Activated naive CD8-positive, alpha-beta T cell treated with anti-CD3 and anti-CD28 coated beads, Interleukin-2, amount 10 ng/mL, durations not matched to agents 7 days and 5 days (primary cell): Measurements from ENCODE around the gene KRTAP10-9. TPM values are rescaled to one million over a fixed set of nuclear protein-coding genes. Genes with fewer than 3 reads are reported as not detected.
"Not testable (repeated sequence)": the region's sequence is repeated elsewhere in the genome, so short reads cannot be mapped to it uniquely, and the experiment has no call there.

ENCODE experiments used
- ATAC-seq: fragments of 150-1000 bp; cut with Tn5 transposase; one replicate; pipeline ENCODE4 v1.10.0; 2021; ENCODE audit warnings: low read depth, moderate library complexity
- POLR2A ChIA-PET: fragments of 350-600 bp; sonication (Branson Sonifier 250); formaldehyde crosslinking; loops from one replicate; lab custom pipeline; 2021; ENCODE audit warnings: antibody characterized with exemption; lab: Charles Lee
- DNase-seq: peaks from one replicate; pipeline ENCODE4 v3.0.0; 2021
- H3K27ac Mint-ChIP-seq: one replicate; pipeline ENCODE4 v1.8.0; 2022; ENCODE audit warnings: mild to moderate bottlenecking, mixed read lengths
- H3K27me3 Mint-ChIP-seq: one replicate; pipeline ENCODE4 v1.8.0; 2022; ENCODE audit warnings: mild to moderate bottlenecking, moderate library complexity, mixed read lengths
- H3K36me3 Mint-ChIP-seq: one replicate; pipeline ENCODE4 v1.8.0; 2021; ENCODE audit warnings: mild to moderate bottlenecking, mixed read lengths
- H3K4me1 Mint-ChIP-seq: one replicate; pipeline ENCODE4 v1.8.0; 2021; ENCODE audit warnings: mixed read lengths
- H3K4me3 Mint-ChIP-seq: one replicate; pipeline ENCODE4 v1.8.0; 2022; ENCODE audit warnings: mild to moderate bottlenecking, moderate library complexity, mixed read lengths
- H3K9me3 Mint-ChIP-seq: one replicate; pipeline ENCODE4 v1.8.0; 2021; ENCODE audit warnings: mixed read lengths
- total RNA-seq, 2 experiments: library from RNA; stranded (reverse); gene quantifications; one replicate each; pipeline ENCODE4 v1.2.3, GENCODE V29; 2021

Gene KRTAP10-9, protein sequence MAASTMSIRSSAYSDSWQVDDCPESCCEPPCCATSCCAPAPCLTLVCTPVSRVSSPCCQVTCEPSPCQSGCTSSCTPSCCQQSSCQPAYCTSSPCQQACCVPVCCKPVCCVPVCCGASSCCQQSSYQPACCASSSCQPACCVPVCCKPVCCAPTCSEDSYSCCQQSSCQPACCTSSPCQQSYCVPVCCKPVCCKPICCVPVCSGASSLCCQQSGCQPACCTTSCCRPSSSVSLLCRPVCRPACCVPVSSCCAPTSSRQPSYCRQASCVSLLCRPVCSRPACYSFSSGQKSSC
- not detected for total RNA-seq

DNA sequence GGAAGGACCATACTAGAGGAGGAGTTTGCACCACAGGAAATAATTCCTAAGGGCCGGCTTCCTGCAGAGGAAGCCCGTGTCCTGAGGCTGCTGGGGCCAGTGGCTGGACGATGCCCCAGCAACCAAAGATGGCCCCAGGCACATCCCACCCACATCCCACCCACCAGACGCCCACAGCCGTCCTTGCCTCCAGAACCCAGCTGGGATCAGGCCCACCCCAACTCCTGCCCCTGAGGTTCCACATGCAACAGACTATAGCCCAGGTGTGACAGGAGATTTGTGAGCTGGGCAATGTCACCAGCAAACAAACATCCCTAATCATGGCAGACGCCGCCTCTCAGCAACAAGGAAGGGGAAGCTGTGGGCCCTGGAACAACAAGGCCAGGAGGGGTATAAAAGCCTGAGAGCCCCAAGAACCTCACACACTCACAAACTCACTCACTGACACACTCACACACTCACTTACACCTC is at the start of gene KRTAP10-9:
TSS of gene KRTAP10-9 (plus strand) at position 421 of the 471 bp plus-strand sequence. CDS start 79 bp downstream, outside the sequence.
- no peaks in the 10 kb centered on the region for H3K27me3 Mint-ChIP-seq
- H3K4me1 Mint-ChIP-seq, result peaks cover 8% of the 10 kb centered on the region

DNA sequence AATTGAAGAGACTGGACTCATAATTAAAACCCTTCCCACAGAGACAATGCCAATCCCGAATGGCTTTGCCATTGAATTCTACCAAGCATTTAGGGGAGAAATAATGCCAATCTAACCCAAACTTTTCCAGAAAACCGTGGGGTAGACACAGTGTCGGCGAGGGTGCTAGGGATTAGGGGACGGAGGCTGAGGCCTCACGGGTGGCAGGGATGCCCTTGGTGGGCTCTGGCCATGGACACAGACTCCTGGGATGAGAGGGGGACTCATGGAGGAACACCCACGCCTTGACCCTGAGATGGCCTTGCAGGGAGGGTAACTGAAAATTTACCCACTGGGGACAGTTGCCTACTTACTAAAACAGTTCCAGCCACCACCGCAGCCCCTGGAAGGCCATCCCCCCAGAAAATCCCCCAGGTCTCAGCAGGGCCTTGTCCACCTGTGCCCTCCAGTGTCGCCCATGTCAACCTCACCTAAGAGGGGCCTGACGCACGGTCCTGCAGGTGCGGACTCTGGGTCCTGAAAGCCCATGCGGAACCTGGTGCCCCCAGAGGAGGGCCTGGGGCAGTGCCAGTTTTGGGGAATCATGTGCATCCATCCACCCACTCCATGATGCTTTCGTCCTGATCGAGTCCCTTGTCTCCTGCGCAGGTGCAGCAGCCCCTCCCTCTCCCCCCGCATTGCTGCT is 48.4 kb upstream of the KRTAP10-9 start:
- Mint-ChIP-seq H3K27ac (no peak overlapping the region), H3K9me3 (peaks cover 31% of the 10 kb centered on the region), H3K4me3 (no peak overlapping the region), H3K27me3 (peaks cover 7% of the 10 kb centered on the region), H3K36me3 (peaks cover 2% of the 10 kb centered on the region), H3K4me1 (no peaks in the 10 kb centered on the region)
- ATAC-seq, result no peak
- DNase-seq, result no peak
- POLR2A ChIA-PET, result no interaction called here

More for the DNA sequence above, at the start of gene KRTAP10-9:
- DNase-seq, result no peak
- Mint-ChIP-seq H3K9me3 (peaks cover 39% of the 10 kb centered on the region), H3K36me3 (peaks cover 19% of the 10 kb centered on the region), H3K27ac (peak within 1 kb of the TSS; percentile 32), H3K4me3 (no peak within 1 kb of the TSS)
- no peak for ATAC-seq
- POLR2A ChIA-PET, result no interaction called here

DNA sequence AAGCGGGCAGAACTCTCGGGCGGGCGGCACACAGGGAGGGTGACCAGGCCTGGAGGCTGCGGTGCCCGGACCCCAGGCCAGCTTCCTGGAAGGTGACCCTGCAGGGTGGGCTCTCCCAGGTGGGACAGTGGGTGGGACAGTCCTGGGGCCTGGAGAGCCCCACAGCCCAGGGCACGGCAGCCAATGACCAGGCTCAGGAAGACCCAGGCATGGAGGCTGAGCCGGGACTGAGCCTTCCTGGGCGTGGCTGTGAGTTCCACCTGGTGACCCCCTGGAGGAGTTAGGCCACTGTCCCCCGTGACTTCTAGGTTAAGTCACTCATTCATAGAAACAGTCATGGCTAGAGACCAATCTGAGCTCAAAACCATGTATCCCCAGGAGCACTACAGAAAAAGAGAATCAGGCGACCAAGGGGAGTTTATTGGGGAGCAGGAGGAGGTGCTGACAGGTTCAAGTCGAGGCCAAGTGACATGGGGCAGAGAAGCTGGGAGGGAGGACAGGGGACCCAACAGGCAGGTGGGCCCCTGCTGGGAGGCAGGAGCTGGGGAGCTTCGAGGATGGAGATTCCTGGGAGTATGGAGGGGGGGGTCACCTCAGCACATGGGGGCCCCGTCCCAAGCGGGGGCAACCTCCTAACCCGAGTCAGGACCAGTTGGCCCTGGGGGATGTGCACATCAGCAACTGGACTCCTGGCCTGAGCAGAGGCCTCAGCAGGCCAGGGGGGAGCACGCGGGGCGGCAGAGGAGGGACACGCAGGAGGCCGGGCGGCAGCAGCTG is 47.6 kb upstream of the KRTAP10-9 start:
- H3K4me3 Mint-ChIP-seq, result no peak overlapping the region
- no peaks in the 10 kb centered on the region for H3K4me1 Mint-ChIP-seq
- peaks cover 31% of the 10 kb centered on the region for H3K9me3 Mint-ChIP-seq
- H3K36me3 Mint-ChIP-seq, result peaks cover 2% of the 10 kb centered on the region
- no peak overlapping the region for H3K27ac Mint-ChIP-seq
- ATAC-seq, result no peak
- peaks cover 7% of the 10 kb centered on the region for H3K27me3 Mint-ChIP-seq
- no peak for DNase-seq
- POLR2A ChIA-PET, result no interaction called here

DNA sequence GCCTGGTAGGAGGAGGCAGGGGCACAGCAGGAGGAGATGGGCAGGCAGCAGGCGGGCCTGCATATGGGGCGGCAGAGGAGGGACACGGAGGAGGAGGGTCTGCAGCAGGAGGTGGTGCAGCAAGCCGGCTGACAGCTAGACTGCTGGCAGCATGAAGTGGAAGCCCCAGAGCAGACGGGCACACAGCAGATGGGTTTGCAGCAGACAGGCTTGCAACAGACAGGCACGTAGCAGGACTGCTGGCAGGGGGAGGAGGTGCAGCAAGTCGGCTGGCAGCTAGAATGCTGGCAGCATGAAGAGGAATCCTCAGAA is 47.1 kb upstream of the KRTAP10-9 start:
- Mint-ChIP-seq H3K27ac (no peak overlapping the region), H3K4me1 (no peaks in the 10 kb centered on the region), H3K27me3 (peaks cover 7% of the 10 kb centered on the region), H3K9me3 (peaks cover 31% of the 10 kb centered on the region), H3K36me3 (peaks cover 2% of the 10 kb centered on the region), H3K4me3 (no peak overlapping the region)
- DNase-seq (no peak), ATAC-seq (no peak)
- POLR2A ChIA-PET, result no interaction called here

DNA sequence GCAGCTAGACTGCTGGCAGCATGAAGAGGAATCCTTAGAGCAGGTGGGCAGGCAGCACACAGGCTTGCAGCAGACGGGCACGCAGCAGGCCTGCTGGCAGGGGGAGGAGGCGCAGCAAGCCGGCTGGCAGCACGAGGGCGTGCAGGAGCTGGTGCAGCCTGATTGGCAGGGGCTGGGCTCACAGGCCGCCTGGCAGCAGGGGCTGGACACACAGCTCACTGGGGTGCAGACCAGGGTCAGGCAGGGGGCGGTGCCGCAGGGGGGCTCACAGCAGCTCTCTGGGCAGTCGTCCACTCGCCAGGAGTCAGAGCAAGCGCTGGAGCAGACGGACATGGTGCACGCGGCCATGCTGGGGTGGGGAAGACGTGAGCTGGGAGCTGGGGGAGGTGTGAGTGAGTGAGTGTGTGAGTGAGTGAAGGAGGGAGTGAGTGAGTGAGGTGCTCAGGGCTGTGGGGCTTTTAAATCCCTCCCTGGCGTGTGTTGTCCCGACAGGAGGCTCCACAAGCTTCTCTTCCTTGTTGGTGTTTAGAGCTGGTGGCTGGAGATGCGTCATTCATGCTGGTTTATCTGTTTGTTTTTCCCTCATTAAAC is 46.6 kb upstream of the KRTAP10-9 start, which contains the start of gene KRTAP10-5:
TSS of gene KRTAP10-5 (minus strand) at position 374 of the 591 bp plus-strand sequence. CDS start at position 348, 26 bp downstream.
- H3K4me1 Mint-ChIP-seq, H3K36me3 Mint-ChIP-seq, H3K27ac Mint-ChIP-seq, ATAC-seq, DNase-seq, POLR2A ChIA-PET, H3K4me3 Mint-ChIP-seq: not testable (repeated sequence)
- Mint-ChIP-seq H3K27me3 (peaks cover 11% of the 10 kb centered on the region), H3K9me3 (peaks cover 31% of the 10 kb centered on the region)

DNA sequence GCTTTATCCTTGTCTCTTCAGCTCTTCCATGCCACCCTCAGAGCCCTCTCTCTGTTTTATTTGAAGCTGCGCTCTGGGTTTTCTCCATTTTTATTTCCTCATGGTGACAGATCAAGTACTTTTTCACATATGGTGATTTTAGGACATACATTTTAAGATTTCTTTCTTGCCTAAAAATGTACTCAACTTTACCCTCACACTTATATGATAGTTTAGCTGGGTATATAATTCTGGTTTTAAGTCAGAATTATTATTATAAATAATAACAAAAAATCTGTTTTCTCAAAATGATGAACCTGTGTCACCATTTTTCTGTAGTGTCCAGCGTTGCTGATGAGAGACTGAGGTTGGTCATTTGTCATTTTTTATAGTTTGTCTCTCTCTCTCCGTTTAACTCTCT is 45.7 kb upstream of the KRTAP10-9 start:
- Mint-ChIP-seq H3K4me1 (no peaks in the 10 kb centered on the region), H3K27me3 (peaks cover 15% of the 10 kb centered on the region), H3K27ac (no peak overlapping the region), H3K9me3 (peaks cover 26% of the 10 kb centered on the region), H3K4me3 (no peak overlapping the region), H3K36me3 (peaks cover 2% of the 10 kb centered on the region)
- ATAC-seq, result no peak
- POLR2A ChIA-PET, result no interaction called here
- DNase-seq, result no peak

DNA sequence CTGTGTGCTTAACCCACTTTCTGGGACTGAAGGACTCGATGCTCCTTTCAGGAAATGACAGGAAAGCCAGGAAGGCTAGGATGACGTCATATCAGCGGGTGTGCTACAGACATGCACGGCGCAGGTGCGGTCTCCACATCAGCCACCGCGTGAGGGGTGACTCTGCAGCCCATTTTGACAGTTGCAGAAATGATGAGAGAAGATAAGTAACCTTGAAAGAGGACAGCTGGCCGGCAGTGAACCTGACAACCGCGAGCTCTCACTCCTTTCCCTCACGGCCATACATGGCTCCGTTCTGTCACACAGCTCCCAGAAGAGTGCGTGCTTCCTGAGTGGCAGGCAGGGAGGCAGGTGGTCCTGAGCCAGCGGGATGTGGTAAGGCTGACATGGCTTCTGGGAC is 44.8 kb upstream of the KRTAP10-9 start:
- Mint-ChIP-seq H3K4me1 (no peaks in the 10 kb centered on the region), H3K27me3 (peaks cover 19% of the 10 kb centered on the region), H3K4me3 (no peak overlapping the region), H3K36me3 (peaks cover 2% of the 10 kb centered on the region), H3K9me3 (peaks cover 23% of the 10 kb centered on the region), H3K27ac (no peak overlapping the region)
- no peak for DNase-seq
- POLR2A ChIA-PET, result no interaction called here
- ATAC-seq, result no peak

DNA sequence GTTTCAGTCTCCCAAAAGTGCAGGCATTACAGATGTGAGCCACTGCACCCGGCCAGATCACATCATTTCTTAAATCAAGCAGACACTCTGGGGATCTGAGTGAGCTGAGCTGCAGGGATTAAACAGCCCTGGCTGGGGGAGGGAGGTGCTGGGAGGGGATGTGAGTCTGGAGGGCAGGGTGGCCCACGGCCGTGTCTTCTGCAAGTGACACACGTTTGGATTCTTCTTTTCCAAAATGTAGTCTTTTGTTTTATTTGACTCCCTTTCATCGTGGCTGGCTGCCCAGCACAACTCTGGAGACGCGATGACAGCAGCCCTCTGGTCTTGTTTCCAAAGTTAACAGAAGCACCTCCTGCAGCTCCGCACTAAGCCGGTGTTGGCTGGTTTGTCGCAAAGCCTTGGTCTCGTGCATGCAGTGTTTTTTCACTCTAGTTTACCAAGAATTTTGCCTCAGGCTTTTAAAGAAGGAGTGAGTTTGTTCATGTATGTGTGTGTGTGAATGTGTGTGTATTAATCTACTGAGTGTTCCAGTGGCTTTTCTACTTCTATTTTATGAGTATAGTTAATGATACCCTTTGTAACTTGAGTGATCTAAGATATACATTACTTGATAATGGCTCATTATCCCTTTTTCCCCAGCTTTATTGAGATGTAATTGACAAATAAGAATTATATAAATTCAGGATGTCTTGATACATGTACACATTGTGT is 43.6 kb upstream of the KRTAP10-9 start:
- no peak overlapping the region for H3K27ac Mint-ChIP-seq
- DNase-seq (no peak), ATAC-seq (no peak)
- no peak overlapping the region for H3K4me3 Mint-ChIP-seq
- H3K27me3 Mint-ChIP-seq, result peaks cover 28% of the 10 kb centered on the region
- no peaks in the 10 kb centered on the region for H3K4me1 Mint-ChIP-seq
- peaks cover 2% of the 10 kb centered on the region for H3K36me3 Mint-ChIP-seq
- peaks cover 16% of the 10 kb centered on the region for H3K9me3 Mint-ChIP-seq
- POLR2A ChIA-PET, result no interaction called here

DNA sequence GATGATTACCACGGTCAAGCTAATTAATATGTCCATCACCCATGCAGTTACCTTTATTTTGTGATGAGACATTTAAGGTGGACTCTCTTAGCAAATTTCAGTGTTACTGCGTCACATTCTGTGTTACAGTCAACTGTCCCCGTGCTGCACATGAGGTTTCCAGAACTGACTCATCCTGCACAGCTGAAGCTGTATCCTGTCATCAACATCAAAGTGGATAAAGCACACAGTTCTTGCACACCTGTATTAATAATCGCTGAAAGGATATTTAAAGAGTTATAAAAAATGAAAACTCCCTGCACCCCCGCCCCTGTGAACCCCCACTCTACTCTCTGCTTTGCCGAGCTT is 43.1 kb upstream of the KRTAP10-9 start:
- H3K4me1 Mint-ChIP-seq, result no peaks in the 10 kb centered on the region
- H3K4me3 Mint-ChIP-seq, result no peak overlapping the region
- H3K36me3 Mint-ChIP-seq, result peaks cover 2% of the 10 kb centered on the region
- DNase-seq (no peak), ATAC-seq (peak; percentile 45)
- POLR2A ChIA-PET, result no interaction called here
- no peak overlapping the region for H3K27ac Mint-ChIP-seq
- peaks cover 15% of the 10 kb centered on the region for H3K9me3 Mint-ChIP-seq
- H3K27me3 Mint-ChIP-seq, result peaks cover 28% of the 10 kb centered on the region

DNA sequence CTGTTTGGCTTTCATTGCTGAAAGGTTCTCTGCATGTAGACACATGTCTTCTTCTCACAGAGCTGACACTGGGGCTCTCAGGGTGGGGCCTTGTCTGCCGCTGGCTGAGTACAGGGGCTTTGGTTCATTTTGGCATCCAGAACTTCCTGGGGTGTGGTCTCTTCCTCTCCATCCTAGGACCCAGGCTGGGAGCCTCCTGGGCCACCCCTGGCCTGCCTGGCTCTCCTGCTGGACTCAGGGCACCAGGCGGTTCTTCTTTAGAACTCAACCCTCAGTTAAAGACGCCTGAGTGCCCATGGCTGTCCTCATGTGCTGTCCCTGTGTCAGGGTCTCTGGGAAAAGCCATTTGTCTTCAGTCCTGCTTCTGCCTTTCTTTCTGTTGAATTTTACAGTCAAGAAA is 41.0 kb upstream of the KRTAP10-9 start:
- peaks cover 2% of the 10 kb centered on the region for H3K36me3 Mint-ChIP-seq
- H3K9me3 Mint-ChIP-seq, result peaks cover 9% of the 10 kb centered on the region
- no peak overlapping the region for H3K27ac Mint-ChIP-seq
- no peak overlapping the region for H3K4me3 Mint-ChIP-seq
- H3K4me1 Mint-ChIP-seq, result no peaks in the 10 kb centered on the region
- POLR2A ChIA-PET, result no interaction called here
- H3K27me3 Mint-ChIP-seq, result peaks cover 25% of the 10 kb centered on the region
- DNase-seq (no peak), ATAC-seq (no peak)

DNA sequence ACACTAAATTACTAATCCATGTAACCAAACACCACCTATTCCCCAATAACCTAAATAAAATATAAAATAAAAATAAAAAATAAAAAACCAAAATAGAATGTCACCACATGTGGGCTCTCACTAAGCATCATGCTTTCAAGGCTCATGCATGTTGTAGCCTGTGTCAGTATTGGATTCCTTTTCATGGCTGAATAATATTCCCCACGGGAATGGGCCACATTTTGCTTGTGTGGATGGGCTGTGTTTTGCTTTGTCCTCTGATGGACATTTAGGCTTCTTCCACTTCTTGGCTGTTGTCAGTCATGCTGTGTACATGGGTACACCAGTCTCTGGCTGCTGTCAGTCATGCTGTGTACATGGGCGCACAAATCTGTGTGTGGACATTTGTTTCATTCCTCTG is 37.8 kb upstream of the KRTAP10-9 start:
- DNase-seq, result no peak
- no peak overlapping the region for H3K27ac Mint-ChIP-seq
- H3K9me3 Mint-ChIP-seq, result no peaks in the 10 kb centered on the region
- ATAC-seq, result no peak
- peaks cover 21% of the 10 kb centered on the region for H3K27me3 Mint-ChIP-seq
- no peaks in the 10 kb centered on the region for H3K36me3 Mint-ChIP-seq
- H3K4me3 Mint-ChIP-seq, result no peak overlapping the region
- POLR2A ChIA-PET, result no interaction called here
- peaks cover 1% of the 10 kb centered on the region for H3K4me1 Mint-ChIP-seq

DNA sequence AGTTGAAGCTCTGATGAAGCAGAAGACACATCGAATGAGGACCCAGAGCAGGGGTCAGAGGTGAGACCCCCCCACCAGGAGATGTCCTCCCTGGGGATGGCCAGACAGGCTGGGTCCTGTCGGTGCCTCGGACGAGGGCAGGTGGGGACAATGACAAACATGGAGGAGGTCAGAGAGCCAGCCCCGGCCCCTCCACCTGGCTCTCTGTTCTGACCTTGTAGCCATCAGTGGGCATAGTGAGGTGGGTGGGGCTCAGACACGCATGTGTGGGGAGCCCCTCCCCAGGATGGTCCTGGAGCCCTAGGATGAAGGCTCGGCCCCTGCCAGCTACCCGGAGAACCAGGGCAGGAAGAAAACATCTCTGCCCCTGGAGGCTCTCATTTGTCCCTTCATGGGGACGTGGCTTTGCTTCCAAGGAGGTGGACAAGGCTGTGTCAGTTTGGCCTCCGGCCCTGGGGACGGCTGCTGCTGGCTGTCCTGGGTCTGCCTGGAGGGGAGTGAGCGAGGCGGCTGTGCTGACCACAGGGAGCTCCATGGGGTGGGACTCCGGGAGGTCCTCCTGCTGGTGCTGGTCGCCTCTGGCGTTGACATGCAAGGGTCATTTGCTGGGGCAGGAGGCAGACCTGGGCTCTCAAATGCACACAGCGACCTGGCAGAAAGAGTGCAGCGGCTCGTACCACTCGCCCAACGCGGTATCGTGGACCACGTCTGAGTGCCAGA is 37.1 kb upstream of the KRTAP10-9 start:
- Mint-ChIP-seq H3K36me3 (no peaks in the 10 kb centered on the region), H3K27ac (no peak overlapping the region), H3K4me1 (peaks cover 1% of the 10 kb centered on the region), H3K9me3 (no peaks in the 10 kb centered on the region), H3K27me3 (peaks cover 21% of the 10 kb centered on the region), H3K4me3 (no peak overlapping the region)
- POLR2A ChIA-PET, result no interaction called here
- no peak for ATAC-seq
- DNase-seq, result no peak
